Prostate gland (tissue), 2 donors: ENCODE measurements around the gene TTYH2.

ENCODE experiments used
- POLR2A ChIP-seq: fragments of 450-650 bp; IDR thresholded peaks from one replicate; pipeline ENCODE4 v1.6.1; 2016; ENCODE audit warnings: antibody characterized with exemption, mild to moderate bottlenecking
- POLR2AphosphoS5 ChIP-seq: sonication (generic); formaldehyde crosslinking; IDR thresholded peaks from one replicate; pipeline ENCODE4 v1.6.1; 2017; ENCODE audit warnings: antibody characterized with exemption
- TF ChIP-seq, protein P1 (sequence below), 4 experiments: fragments of 200-600 bp in 2 of 4; fragments of 450-650 bp in 2 of 4; sonication (generic) in 2 of 4; IDR thresholded peaks; 1 replicate in 3 of 4; 2 replicates in 1 of 4; pipeline ENCODE4 v1.5.1; 2016 to 2019; ENCODE audit warnings: antibody characterized with exemption in 4 of 4, mild to moderate bottlenecking in 2 of 4, moderate library complexity in 2 of 4

DNA sequence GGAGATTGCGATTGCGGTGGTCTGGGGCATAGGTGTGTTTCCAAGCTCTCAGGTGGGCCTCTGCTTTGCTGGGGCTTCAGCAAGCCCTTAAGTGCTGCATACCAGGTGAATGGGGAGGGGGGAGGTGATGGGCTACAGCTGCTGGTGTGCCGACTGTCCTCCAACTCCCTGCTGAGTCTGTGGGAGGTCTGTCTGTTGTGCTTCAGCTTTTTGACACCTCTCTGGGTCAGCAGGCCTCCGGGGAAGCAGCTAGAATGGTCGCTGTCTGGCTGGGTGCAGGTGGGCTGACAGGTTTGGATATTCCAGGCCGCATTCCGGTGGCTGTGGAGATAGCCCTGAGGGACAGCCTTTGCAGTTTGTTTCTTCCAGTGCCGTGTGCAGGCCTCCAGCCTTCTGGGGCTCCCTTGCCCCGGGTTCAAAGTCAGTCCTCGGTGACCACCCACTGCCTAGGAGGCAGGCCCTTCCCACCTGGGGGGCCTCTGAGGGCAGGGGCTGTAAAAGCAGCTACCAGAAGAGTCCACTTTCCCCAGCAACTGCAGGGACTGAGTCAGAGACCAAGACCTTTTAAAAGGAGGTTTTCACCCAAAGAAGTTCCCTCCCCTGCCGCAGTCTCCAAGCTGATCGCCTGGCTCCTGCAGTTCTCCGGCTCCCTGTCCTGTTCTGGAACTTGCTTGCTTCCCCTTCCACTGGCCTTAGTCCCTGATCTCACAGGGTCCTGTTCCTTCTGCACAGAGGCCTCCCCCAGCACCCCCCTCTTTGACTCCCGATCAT, 2.0 kb upstream of the TTYH2 start:
- TF ChIP-seq, protein P1, sequence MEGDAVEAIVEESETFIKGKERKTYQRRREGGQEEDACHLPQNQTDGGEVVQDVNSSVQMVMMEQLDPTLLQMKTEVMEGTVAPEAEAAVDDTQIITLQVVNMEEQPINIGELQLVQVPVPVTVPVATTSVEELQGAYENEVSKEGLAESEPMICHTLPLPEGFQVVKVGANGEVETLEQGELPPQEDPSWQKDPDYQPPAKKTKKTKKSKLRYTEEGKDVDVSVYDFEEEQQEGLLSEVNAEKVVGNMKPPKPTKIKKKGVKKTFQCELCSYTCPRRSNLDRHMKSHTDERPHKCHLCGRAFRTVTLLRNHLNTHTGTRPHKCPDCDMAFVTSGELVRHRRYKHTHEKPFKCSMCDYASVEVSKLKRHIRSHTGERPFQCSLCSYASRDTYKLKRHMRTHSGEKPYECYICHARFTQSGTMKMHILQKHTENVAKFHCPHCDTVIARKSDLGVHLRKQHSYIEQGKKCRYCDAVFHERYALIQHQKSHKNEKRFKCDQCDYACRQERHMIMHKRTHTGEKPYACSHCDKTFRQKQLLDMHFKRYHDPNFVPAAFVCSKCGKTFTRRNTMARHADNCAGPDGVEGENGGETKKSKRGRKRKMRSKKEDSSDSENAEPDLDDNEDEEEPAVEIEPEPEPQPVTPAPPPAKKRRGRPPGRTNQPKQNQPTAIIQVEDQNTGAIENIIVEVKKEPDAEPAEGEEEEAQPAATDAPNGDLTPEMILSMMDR (IDR thresholded peaks at IDR 0.05), result no peak
- TF ChIP-seq POLR2AphosphoS5, result no peak
- TF ChIP-seq POLR2A, result no peak
